Measurements from ENCODE around the gene KMT2E. TPM values are rescaled to one million over a fixed set of nuclear protein-coding genes. Genes with fewer than 3 reads are reported as not detected.

The KMT2E gene
- total RNA-seq, 1 experiment from 2014 or later: 52.3 TPM

GRCh38 chr7:105149827-105150226, 135.8 kb downstream of the KMT2E start (continued):
- no peak for TF ChIP-seq ZNF425 (CRISPR knock-in tag; conservative IDR thresholded peaks at IDR 0.05)
- TF ChIP-seq AR (CRISPR knock-in tag; IDR thresholded peaks at IDR 0.05): no peak

GRCh38 chr7:105151152-105151551, 137.1 kb downstream of the KMT2E start:
- H3K4me1 Mint-ChIP-seq: 0 out of 2 replicates have a peak, but pooled peaks cover 3% of the 10 kb centered on the region
- H3K27me3 Mint-ChIP-seq (ENCODE audit: low read depth): no peaks in the 10 kb centered on the region
- POLR2A ChIA-PET: no interaction called here
- TF ChIP-seq CTCF (IDR thresholded peaks at IDR 0.05): no peak
- TF ChIP-seq ZNF232 (CRISPR knock-in tag; IDR thresholded peaks at IDR 0.05): no peak
- TF ChIP-seq RELA (CRISPR knock-in tag; IDR thresholded peaks at IDR 0.05; ENCODE audit: borderline replicate concordance): no peak
- TF ChIP-seq ZSCAN18 (CRISPR knock-in tag; IDR thresholded peaks at IDR 0.05): no peak
- no peak for TF ChIP-seq ZNF317 (CRISPR knock-in tag; IDR thresholded peaks at IDR 0.05; ENCODE audit: borderline replicate concordance, low read depth)
- TF ChIP-seq MXD4 (CRISPR knock-in tag; IDR thresholded peaks at IDR 0.05; ENCODE audit: borderline replicate concordance): no peak
- TF ChIP-seq PRRX2 (CRISPR knock-in tag; IDR thresholded peaks at IDR 0.05): no peak
- TF ChIP-seq ZNF281 (CRISPR knock-in tag; IDR thresholded peaks at IDR 0.05): no peak
- no peak for TF ChIP-seq ZNF416 (CRISPR knock-in tag; IDR thresholded peaks at IDR 0.05)
- no peak for TF ChIP-seq CREM (CRISPR knock-in tag; IDR thresholded peaks at IDR 0.05)
- TF ChIP-seq ATF2 (CRISPR knock-in tag; IDR thresholded peaks at IDR 0.05; ENCODE audit: borderline replicate concordance, low read depth): no peak
- TF ChIP-seq ATF1 (CRISPR knock-in tag; IDR thresholded peaks at IDR 0.05): no peak
- no peak for TF ChIP-seq CREB1 (CRISPR knock-in tag; IDR thresholded peaks at IDR 0.05)
- ATAC-seq (no peak), DNase-seq (ENCODE audit: low spot score) (no peak)
- no peaks in the 10 kb centered on the region for H3K36me3 Mint-ChIP-seq
- H3K4me3 Mint-ChIP-seq: no peak overlapping the region
- CTCF ChIA-PET: interaction anchor here (0.7 kb wide), 1 partner anchor 142 kb away, joined by 3 read pairs; no protein-coding TSS in a partner anchor
- no peaks in the 10 kb centered on the region for H3K9me3 Mint-ChIP-seq
- H3K27ac Mint-ChIP-seq: no peak overlapping the region
